Activated T-cell treated with anti-CD3 and anti-CD28 coated beads, Interleukin-2, amount 50 U/mL, for 24 hours (primary cell): ENCODE data around the gene LILRA1.
"Not testable (repeated sequence)": the region's sequence is repeated elsewhere in the genome, so short reads cannot be mapped to it uniquely, and the experiment has no call there.

Experiments used
- DNase-seq: peaks from one replicate; pipeline ENCODE4 v3.0.0-alpha.2; 2020
- H3K27ac Mint-ChIP-seq: 2 replicates; pipeline ENCODE4 v1.8.0; 2020; ENCODE audit warnings: mild to moderate bottlenecking, mixed read lengths
- H3K27me3 Mint-ChIP-seq: 2 replicates; pipeline ENCODE4 v1.8.0; 2020; ENCODE audit warnings: mixed read lengths
- H3K36me3 Mint-ChIP-seq: 2 replicates; pipeline ENCODE4 v1.8.0; 2020; ENCODE audit warnings: low read depth, mixed read lengths
- H3K4me1 Mint-ChIP-seq: 2 replicates; pipeline ENCODE4 v1.8.0; 2020; ENCODE audit warnings: low read depth, mixed read lengths
- H3K4me3 Mint-ChIP-seq: 2 replicates; pipeline ENCODE4 v1.8.0; 2020; ENCODE audit warnings: mild to moderate bottlenecking, moderate library complexity, mixed read lengths
- H3K9me3 Mint-ChIP-seq: 2 replicates; pipeline ENCODE4 v1.8.0; 2020; ENCODE audit warnings: mixed read lengths

LILRA1 gene

DNA sequence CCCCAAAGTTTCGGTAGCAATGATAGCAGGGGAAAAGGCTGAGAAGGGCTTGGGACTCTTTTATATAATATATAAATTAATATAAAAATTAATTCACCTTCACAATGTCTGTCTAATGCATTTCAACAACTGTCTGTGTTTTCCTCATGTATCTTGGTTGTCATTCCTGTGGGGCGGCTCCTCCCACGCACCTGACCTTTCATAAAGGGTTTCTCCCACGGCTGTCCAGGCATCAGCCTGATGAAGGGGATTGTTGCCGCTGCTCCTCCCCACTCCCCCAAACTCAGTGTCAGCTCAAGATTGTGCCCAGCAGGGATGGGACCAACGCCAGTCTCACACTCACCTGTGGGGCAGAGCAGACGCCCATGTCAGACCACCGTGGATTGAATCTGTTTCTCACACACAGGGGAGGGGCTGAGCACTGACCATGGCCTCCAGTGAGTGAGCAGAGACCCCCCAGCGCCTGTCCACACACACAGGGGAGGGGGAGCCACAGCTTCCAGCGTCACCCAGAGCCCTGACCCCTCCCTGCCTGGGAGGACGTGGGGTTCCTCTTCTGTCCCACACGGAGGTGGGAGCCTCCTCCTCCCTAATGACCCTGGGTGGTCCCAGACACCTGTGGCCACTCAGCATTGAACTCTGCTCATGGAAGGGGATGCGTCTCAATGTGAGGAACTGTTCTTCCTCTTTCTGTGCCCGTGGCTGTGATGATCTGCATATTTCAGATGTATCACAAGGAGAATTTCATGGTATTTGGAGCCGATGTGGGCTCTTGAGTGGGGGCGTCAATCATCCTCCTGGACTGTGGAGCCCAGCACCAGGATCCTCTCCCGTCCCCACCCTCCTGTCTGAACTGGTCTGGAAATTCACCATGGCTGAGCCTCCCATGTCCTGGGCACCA lies 21.5 kb upstream of the LILRA1 start:
- not testable (repeated sequence) for DNase-seq, H3K4me1 Mint-ChIP-seq, H3K9me3 Mint-ChIP-seq, H3K36me3 Mint-ChIP-seq, H3K27ac Mint-ChIP-seq, H3K4me3 Mint-ChIP-seq
- H3K27me3 Mint-ChIP-seq: peaks cover 60% of the 10 kb centered on the region

DNA sequence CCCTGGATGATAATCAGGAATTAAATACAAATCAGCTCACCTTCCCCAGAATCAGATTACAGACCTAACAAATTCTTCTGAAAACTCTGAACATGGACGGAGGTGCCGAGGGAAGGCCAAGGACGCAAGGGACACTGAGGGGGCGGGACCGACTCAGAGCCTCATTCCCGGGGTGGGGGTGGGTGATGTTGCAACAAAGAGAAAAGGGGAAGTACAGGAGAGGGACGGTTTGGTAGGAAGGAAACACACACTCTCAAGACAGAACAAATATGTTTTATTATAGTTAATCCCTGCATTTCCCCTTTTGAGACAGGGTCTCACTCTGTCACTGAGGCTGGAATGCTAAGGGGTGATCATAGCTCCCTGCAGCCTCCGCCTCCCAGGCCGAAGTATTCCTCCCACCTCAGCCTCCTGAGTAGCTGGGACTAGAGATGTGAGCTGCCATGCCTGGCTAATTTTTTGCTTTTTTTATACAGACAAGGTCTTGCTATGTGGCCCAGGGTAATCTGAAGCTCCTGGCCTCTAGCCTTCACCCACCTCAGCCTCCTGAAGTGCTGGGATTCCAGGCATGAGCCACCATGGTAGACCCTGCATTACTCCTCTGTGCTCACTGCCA lies 20.6 kb upstream of the LILRA1 start:
- H3K27ac Mint-ChIP-seq: no peak overlapping the region
- peaks cover 2% of the 10 kb centered on the region for H3K4me1 Mint-ChIP-seq
- peaks cover 60% of the 10 kb centered on the region for H3K27me3 Mint-ChIP-seq
- H3K9me3 Mint-ChIP-seq: no peaks in the 10 kb centered on the region
- no peaks in the 10 kb centered on the region for H3K36me3 Mint-ChIP-seq
- no peak overlapping the region for H3K4me3 Mint-ChIP-seq
- DNase-seq: no peak

DNA sequence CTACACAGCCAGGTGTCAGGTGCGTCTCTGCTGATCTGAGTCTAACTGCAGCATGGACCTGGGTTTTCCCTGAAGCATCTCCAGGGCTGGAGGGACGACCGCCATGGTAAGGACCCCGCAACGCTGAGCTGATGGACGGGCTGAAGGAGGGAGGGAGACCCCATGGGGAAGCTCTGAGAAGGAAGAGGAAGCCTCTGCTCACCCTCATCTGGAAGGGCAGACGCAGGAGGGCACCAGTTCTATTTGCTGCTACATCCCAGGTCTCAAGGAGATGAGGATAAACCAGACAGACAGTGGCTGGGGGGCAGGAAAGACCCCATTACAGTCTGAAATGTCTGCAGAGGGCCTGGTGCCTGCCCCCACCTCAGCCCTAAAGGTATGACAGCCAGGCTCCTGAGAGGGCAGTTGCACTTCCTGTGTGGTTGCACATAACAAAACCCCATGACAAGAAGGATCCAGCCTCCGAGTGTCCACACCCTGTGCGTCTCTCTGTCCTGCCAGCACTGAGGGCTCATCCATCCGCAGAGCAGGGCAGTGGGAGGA lies 20.0 kb upstream of the LILRA1 start, which contains the start of gene LILRA2:
Gene LILRA2, plus strand, starts transcription at position 461 of the 543 bp plus-strand sequence. CDS start 89 bp downstream, outside the sequence.
- no peak within 1 kb of the TSS for H3K4me3 Mint-ChIP-seq
- H3K4me1 Mint-ChIP-seq: peaks cover 2% of the 10 kb centered on the region
- no peak for DNase-seq
- H3K27me3 Mint-ChIP-seq: peaks cover 60% of the 10 kb centered on the region
- no peaks in the 10 kb centered on the region for H3K9me3 Mint-ChIP-seq
- H3K27ac Mint-ChIP-seq: no peak within 1 kb of the TSS
- no peaks in the 10 kb centered on the region for H3K36me3 Mint-ChIP-seq

DNA sequence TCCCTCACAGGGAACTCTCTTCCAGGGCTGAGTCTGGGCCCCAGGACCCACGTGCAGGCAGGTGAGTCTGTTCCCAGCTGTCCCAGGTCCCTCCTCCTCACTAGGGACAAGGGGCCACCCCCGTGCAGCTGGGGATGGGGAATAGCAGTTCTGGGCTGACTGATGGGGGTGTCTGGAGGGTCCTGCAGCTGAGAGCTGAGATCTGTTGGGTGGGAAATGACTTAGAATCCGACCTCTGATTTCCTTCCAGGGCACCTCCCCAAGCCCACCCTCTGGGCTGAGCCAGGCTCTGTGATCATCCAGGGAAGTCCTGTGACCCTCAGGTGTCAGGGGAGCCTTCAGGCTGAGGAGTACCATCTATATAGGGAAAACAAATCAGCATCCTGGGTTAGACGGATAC lies 19.4 kb upstream of the LILRA1 start:
- Mint-ChIP-seq H3K27ac (no peak overlapping the region), H3K9me3 (no peaks in the 10 kb centered on the region), H3K36me3 (no peaks in the 10 kb centered on the region), H3K4me1 (peaks cover 2% of the 10 kb centered on the region), H3K27me3 (peaks cover 60% of the 10 kb centered on the region), H3K4me3 (no peak overlapping the region)
- no peak for DNase-seq

DNA sequence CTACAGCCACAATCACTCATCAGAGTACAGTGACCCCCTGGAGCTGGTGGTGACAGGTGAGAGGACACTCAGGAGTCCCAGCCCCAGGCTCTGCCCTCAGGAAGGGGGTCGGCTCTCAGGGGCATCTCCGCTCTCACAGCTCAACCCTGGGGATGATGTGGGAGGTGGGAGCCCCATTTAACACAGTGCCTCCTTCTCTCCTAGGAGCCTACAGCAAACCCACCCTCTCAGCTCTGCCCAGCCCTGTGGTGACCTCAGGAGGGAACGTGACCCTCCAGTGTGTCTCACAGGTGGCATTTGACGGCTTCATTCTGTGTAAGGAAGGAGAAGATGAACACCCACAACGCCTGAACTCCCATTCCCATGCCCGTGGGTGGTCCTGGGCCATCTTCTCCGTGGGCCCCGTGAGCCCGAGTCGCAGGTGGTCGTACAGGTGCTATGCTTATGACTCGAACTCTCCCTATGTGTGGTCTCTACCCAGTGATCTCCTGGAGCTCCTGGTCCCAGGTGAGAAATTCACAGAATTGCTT lies 18.8 kb upstream of the LILRA1 start:
- H3K4me1 Mint-ChIP-seq: peaks cover 2% of the 10 kb centered on the region
- no peak for DNase-seq
- no peak overlapping the region for H3K4me3 Mint-ChIP-seq
- H3K36me3 Mint-ChIP-seq: no peaks in the 10 kb centered on the region
- H3K9me3 Mint-ChIP-seq: no peaks in the 10 kb centered on the region
- H3K27ac Mint-ChIP-seq: no peak overlapping the region
- H3K27me3 Mint-ChIP-seq: peaks cover 60% of the 10 kb centered on the region

DNA sequence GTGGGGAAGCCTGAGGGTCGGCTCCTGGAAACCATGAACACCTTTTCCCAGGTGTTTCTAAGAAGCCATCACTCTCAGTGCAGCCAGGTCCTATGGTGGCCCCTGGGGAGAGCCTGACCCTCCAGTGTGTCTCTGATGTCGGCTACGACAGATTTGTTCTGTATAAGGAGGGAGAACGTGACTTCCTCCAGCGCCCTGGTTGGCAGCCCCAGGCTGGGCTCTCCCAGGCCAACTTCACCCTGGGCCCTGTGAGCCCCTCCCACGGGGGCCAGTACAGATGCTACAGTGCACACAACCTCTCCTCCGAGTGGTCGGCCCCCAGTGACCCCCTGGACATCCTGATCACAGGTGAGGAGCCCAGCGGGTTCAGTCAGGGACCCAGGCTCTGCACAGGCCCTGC lies 18.2 kb upstream of the LILRA1 start:
- not testable (repeated sequence) for H3K9me3 Mint-ChIP-seq, H3K4me1 Mint-ChIP-seq, H3K4me3 Mint-ChIP-seq, DNase-seq, H3K36me3 Mint-ChIP-seq, H3K27ac Mint-ChIP-seq
- H3K27me3 Mint-ChIP-seq: peaks cover 55% of the 10 kb centered on the region

DNA sequence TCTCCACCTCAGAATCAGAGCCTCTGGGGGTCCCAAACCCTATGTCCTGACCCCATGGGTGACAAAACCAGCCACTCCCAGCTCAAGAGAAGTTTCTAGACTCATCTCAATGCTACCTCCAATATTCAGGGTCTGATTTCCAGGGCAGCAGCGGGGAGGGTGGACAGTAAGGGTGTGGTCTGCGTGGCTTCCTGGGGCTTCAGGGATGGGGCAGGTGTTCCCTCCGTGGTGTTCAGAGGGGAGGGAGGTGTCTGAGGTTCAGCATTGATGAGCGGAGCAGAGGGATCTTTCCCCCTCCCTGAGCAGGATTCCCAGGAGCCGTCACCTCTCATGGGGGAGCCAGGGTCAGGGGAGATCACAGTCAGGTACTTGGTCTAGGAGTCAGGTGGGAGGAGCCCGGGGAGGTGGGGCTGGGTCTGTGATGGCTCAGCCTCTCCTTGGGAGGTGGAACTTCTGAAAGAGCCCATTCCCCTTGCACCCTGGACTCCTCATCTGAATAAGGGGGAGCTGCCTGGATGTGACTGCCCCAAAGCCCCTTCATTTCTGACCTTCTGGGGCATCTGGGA lies 16.9 kb upstream of the LILRA1 start:
- Mint-ChIP-seq H3K27ac (no peak overlapping the region), H3K4me1 (peaks cover 2% of the 10 kb centered on the region), H3K4me3 (no peak overlapping the region), H3K27me3 (peaks cover 42% of the 10 kb centered on the region), H3K36me3 (no peaks in the 10 kb centered on the region), H3K9me3 (no peaks in the 10 kb centered on the region)
- DNase-seq: no peak

DNA sequence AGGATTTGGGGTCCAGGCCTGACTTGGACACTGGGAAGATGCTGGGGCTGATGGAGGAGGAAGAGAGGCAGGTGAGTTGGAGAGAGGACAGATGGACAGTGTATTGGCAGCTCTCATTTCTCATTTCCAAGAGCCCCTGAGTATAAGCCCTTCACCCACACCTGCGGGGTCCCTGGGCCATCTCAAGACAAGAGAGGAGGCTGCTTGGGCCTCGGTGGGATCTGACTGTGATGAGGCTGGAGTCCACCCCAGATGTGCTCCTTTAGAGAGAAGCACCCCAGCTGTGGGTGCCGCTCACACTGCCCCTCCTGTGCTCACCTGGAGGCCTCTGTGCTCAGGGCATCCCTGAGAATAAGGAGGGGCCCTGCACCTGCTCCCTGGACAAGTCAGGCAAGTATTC lies 16.1 kb upstream of the LILRA1 start:
- DNase-seq: no peak
- Mint-ChIP-seq H3K4me1 (peaks cover 2% of the 10 kb centered on the region), H3K4me3 (no peak overlapping the region), H3K9me3 (no peaks in the 10 kb centered on the region), H3K36me3 (no peaks in the 10 kb centered on the region), H3K27ac (no peak overlapping the region), H3K27me3 (peaks cover 40% of the 10 kb centered on the region)

DNA sequence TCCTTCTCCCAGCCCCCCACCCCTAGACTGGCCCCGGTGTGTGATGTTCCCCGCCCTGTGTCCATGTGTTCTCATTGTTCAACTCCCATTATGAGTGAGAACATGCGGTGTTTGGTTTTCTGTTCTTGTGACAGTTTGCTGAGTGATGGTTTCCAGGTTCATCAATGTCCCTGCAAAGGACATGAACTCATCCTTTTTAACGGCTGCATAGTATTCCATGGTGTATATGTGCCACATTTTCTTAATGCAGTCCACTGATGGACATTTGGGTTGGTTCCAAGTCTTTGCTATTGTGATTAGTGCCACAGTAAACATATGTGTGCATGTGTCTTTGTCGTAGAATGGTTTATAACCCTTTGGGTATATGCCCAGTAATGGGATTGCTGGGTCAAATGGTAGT lies 15.2 kb upstream of the LILRA1 start:
- not testable (repeated sequence) for DNase-seq

DNA sequence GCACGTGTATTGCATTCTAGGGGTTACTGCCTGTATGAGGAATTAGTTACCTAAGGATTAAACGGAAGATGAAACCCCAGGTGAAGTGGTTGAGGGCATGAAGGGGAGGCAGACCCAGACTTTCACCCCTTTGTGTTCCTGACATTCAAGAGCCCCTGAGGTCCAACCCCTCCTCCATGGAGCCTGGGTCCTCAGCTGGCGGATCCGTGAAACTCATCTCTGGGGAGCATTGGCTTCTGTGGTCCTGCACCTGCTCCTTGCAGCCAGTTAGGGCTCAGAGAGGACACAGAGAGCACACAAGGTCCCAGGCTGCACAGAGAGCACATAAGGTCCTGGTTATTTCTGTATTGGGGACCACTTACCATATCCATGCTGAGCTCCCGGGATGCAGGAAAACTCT lies 7.0 kb upstream of the LILRA1 start:
- Mint-ChIP-seq H3K27ac (no peak overlapping the region), H3K9me3 (peaks cover 15% of the 10 kb centered on the region)

More for the DNA sequence above, 15.2 kb upstream of the LILRA1 start:
- not testable (repeated sequence) for H3K36me3 Mint-ChIP-seq, H3K27ac Mint-ChIP-seq, H3K4me3 Mint-ChIP-seq, H3K4me1 Mint-ChIP-seq, H3K9me3 Mint-ChIP-seq
- H3K27me3 Mint-ChIP-seq: peaks cover 39% of the 10 kb centered on the region

DNA sequence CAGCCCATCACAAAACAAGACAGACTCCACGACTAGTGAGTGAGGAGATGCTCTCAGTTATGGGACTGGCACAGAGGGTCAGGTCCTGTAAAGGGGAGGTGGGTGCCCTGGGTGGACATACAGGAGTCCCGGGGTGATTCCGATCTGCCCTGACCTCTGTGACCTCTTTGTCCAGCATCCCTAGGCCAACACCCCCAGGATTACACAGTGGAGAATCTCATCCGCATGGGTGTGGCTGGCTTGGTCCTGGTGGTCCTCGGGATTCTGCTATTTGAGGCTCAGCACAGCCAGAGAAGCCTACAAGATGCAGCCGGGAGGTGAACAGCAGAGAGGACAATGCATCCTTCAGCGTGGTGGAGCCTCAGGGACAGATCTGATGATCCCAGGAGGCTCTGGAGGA lies 6.4 kb upstream of the LILRA1 start:
- H3K27me3 Mint-ChIP-seq: peaks cover 58% of the 10 kb centered on the region
- no peaks in the 10 kb centered on the region for H3K4me1 Mint-ChIP-seq
- peaks cover 15% of the 10 kb centered on the region for H3K9me3 Mint-ChIP-seq
- H3K36me3 Mint-ChIP-seq: no peaks in the 10 kb centered on the region
- H3K4me3 Mint-ChIP-seq: no peak overlapping the region
- no peak for DNase-seq
- H3K27ac Mint-ChIP-seq: no peak overlapping the region

More for the DNA sequence above, 7.0 kb upstream of the LILRA1 start:
- H3K4me3 Mint-ChIP-seq: no peak overlapping the region
- peaks cover 55% of the 10 kb centered on the region for H3K27me3 Mint-ChIP-seq
- H3K4me1 Mint-ChIP-seq: no peaks in the 10 kb centered on the region
- DNase-seq: no peak
- H3K36me3 Mint-ChIP-seq: no peaks in the 10 kb centered on the region

DNA sequence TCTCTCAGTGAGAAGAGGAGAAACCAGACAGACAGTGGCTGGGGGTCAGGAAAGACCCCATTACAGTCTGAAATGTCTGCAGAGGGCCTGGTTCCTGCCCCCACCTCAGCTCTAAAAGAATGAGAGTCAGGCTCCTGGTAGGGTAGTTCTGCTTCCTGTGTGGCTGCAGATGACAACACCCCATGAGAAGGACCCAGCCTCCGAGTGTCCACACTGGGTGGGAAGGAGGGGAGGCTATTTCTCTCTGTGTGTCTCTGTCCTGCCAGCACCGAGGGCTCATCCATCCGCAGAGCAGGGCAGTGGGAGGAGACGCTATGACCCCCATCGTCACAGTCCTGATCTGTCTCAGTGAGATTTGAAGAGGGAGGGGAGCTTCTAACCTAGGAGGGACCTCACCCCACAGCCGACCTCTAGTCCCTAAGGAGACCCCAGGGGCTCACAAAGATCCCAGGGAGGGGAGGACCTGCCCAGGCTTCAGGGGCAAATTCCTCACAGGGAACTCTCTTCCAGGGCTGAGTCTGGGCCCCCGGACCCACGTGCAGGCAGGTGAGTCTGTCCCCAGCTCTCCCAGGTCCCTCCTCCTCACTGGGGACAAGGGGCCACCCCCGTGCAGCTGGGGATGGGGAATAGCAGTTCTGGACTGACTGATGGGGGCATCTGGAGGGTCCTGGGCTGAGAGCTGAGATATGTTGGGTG lies 647 bp downstream of the LILRA1 start:
- not testable (repeated sequence) for H3K4me1 Mint-ChIP-seq, H3K36me3 Mint-ChIP-seq, H3K4me3 Mint-ChIP-seq, H3K27ac Mint-ChIP-seq, H3K9me3 Mint-ChIP-seq, DNase-seq
- H3K27me3 Mint-ChIP-seq: peaks cover 44% of the 10 kb centered on the region

DNA sequence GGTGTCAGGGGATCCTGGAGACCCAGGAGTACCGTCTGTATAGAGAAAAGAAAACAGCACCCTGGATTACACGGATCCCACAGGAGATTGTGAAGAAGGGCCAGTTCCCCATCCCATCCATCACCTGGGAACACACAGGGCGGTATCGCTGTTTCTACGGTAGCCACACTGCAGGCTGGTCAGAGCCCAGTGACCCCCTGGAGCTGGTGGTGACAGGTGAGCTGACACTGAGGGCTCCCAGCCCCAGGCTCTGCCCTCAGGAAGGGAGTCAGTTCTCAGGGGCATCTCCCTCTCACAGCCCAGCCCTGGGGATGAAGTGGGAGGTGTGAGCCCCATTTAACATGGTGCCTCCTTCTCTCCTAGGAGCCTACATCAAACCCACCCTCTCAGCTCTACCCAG lies 1.3 kb downstream of the LILRA1 start:
- no peaks in the 10 kb centered on the region for H3K36me3 Mint-ChIP-seq
- no peak for DNase-seq
- peaks cover 44% of the 10 kb centered on the region for H3K27me3 Mint-ChIP-seq
- no peaks in the 10 kb centered on the region for H3K4me1 Mint-ChIP-seq
- peaks cover 3% of the 10 kb centered on the region for H3K9me3 Mint-ChIP-seq
- H3K27ac Mint-ChIP-seq: no peak overlapping the region
- no peak overlapping the region for H3K4me3 Mint-ChIP-seq
